NCI-H1048 (cell line): ENCODE data around the gene LINC00632.
"Not testable (repeated sequence)": the region's sequence is repeated elsewhere in the genome, so short reads cannot be mapped to it uniquely, and the experiment has no call there.

Source experiments
- DNase-seq: peaks from one replicate; lab custom pipeline; 2025; lab: John Stamatoyannopoulos, UW

The LINC00632 gene

DNA sequence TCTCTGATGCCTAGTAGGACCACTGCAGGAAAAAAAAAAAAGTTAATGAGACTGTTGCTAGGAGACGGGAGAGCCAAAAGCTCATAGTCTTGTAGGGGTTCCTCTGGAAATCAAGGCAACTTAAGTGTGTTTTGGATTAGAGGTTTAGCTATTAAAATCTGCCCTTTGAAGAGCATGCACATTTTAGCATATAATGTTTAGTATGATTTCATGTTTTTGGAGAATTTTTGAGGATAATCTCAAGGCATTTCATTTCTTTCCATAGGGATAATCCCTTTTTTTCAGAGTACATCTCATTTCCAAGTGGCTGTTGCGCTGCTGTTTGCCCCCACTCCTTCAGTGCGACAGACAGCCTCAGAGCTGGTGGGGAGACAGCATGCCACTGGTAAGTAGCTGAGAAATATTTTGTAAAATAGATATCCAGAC, at the start of gene LINC00632:
Gene LINC00632 (plus strand): TSS at position 339 of the 426 bp plus-strand sequence.
- no peak for DNase-seq

GRCh38 chrX:140661643-140662042, 47.9 kb upstream of the LINC00632 start:
- DNase-seq: no peak

DNA sequence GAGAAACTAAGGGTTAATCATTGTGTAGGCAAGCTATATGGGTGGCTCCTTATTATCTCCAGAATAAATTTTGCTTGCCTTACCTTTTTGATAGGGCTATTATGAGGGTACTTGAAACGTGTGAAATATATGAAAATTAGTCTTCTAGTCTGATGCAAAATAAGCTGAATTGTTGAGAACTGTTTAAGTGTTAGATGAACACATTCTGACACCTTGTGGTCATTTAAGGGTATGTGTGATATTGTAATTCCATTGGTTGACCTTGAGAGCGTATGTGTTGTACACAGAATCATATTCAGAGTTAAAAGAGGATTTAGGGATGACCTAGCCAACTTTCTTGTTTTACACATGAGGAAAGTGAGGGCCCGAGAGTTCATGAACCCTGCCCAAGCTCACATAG, 44.6 kb upstream of the LINC00632 start:
- no peak for DNase-seq

DNA sequence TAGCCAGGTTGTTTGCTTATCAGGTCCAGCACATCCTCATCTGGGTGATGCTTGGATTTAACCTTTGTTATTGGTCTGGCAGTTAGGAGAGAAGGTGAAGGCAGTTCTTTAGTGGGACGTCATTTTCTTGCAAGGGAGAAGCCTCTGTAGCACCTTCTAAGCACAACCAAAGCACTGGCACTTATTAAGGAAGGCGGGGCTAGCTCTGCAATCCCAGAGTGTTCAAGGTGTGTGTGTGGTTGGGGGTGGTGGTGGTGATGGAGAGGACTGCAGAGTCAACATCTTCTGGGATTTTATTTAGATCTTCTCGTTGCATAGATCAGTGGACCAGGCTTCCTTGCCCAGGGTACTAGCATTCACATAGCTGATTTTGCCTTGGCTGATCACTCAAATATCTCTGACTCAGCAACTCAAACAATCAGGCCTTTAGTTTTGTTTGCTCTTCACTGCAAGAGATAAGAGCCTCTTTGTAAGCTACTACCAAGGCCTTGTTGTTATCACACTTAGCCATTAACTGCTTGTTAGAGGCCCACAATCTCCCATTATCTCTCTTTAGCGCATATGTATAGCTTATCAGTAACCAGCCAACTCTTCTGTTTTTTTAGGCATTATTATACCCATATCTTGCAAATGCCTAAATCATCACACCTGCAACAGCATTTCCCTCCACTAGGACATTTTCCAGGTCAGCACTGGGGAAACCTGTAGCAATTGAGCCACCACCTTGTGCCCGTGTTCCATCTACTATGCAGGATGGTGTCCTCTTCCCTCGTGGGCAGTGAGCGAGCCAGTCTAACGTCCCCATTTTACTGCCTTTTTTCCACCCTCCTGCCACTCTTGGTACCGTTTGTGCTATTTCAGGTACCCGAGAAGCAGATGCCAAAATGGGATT, 36.5 kb upstream of the LINC00632 start:
- no peak for DNase-seq

DNA sequence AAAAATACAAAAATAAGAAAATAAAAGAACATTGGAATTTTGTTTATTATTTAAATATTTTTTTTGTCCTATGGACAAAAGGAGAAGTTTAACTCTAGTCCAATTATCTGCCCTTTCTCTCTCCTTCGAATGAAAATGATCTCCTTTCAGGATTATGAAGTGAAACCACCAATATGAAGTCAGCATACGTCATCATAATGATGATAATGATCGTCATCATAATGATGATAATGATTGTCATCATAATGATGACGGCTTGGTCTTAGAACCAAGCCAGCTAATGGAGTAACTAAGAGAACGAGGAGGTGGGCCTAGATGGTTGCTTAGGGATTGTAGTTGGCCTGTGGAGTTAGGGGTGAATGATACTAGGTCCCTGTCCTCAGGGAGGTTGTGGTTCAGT, 21.9 kb upstream of the LINC00632 start:
- no peak for DNase-seq

- not testable (repeated sequence) for DNase-seq
Measured at GRCh38 chrX:140691596-140691995, 18.0 kb upstream of the LINC00632 start.

GRCh38 chrX:140697618-140698017, 11.9 kb upstream of the LINC00632 start:
- DNase-seq: no peak

- DNase-seq: no peak
Measured at GRCh38 chrX:140701480-140701879, 8.1 kb upstream of the LINC00632 start.

- no peak for DNase-seq
Measured at GRCh38 chrX:140710710-140711109, 1.2 kb downstream of the LINC00632 start.

DNA sequence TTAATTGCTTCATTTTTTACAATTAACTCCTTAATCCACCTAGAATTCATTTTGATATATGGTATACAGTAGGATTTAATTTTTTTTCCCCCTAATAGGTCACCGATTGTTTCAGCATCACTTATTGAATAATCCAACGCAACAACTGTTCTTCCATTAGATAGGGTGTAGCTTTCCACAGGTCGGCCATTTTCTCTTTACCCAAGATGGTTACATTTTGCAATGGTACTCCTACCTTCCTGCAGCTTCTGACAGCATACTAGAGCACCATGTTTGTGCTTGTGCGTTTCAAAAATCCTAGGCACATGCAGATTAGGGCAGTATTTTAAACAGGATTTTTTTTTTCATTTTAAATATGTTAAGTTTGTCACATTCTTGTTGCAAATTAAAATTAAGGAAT, 2.3 kb downstream of the LINC00632 start:
- DNase-seq: no peak

DNA sequence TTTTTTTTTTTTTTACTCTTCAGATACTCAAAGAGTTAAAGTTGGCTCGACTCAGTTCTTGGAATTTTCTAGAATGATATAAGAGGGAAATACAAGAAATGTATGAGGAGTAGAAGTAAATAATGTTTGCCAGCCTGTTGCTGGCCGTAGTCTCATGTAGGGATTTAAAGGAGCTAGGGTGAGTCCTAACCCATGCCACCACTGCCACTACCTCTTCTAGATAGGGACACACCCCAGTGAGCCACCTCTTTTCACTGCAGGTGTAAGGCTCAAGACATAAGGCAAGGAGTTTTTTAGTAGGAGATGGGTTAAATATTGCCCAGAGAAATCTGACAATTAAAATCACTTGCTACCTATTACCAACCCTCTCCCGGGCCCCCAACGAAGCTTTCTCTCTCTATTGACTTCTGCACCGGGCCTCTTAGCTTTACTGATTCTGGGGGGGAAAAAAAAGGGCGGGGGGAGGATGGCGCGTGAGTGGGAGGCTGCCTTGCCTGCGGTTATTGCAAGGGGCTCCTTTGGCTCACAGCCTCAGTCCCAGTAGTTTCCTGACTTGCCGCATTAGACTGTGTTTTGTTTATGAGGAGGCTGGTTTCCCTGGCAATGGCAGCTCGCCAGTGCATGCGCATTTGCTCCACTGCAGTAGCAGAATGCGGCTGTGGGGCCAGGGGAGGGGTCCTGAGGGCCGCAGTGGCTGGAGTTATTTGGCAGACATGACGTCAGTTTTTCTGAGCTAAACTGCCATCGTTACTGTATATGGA, 3.0 kb downstream of the LINC00632 start:
- DNase-seq: peak; percentile 2

DNA sequence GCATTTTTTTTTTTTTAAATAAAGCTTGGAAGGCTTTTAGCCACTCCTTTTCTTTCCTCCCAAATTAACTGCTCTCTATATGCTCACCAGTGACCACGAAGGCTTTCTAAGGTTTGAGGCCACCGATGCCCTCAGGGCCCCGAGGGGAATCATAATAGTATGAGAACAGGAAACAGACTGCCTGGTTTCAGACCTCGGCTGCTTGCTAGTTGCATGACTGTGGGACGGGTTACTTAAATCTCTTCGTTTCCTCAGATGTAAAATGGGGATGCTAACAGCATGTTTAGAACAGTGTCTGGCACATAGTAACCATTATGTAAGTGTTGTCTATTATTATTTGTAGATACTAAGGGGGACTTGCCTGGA, 3.6 kb downstream of the LINC00632 start:
- no peak for DNase-seq

DNA sequence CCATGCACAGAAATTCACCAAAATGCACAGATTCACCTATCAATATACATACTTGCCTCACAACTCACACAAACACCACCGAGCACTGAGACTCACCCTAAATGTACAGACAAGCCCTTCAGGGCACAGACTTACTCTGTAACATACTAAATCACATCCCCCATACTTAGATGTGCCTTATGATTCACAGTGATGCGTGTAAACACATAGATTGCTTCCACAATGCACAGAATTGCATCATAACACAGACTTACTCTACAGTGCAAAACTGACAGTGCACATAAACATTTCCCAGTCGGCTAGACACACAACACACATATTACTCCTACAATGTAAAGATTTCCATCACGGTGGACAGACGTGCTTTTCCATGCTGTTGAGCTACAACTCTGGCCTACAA, 6.2 kb downstream of the LINC00632 start:
- no peak for DNase-seq

DNA sequence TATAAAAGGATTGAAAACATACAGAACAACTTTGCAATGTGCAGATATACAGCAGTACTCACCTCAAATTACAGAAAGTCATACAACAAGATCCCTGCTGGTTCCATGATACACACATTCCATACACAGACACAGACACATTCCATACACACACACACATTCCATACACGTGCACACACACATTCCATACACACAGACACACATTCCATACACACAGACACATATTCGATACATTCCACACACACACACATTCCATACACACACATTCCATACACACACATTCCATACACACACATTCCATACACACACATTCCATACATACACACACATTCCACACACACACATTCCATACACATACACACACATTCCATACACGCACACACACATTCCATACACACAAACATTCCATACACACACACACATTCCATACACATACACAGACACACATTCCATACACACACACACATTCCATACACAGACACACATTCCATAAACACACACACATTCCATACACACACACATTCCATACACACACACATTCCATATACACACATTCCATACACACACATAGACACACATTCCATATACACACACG, 13.7 kb downstream of the LINC00632 start:
- DNase-seq: no peak

DNA sequence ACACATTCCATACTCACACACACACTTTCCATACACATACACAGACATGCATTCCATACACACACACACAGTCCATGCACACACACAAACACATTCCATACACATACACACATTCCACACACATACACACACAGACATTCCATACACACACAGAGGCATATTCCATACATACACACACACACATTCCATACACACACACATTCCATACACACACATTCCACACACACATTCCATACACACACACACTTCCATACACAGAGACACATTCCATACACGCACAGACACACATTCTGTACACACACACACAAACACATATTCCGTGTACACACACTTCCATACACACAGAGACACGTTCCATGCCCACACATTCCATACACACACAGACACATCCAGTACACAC, 14.8 kb downstream of the LINC00632 start:
- DNase-seq: no peak

- no peak for DNase-seq
Measured at GRCh38 chrX:140724736-140725135, 15.2 kb downstream of the LINC00632 start.

DNA sequence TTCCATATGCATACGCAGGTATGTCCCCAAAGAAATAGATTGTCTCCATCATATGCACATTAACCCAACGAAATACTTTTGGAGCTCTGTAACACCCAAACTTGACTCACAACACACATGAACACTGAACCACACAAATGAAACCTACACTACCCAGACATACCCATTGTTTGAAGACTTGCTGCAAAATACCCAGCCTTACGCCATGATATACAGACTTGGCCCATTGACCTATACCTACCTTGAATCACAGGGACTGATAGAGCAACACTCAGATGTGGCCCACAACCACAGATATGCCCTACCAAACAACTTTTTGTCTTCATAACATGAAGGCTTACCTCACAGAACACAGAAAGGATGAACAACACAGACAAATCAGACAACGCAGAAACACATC, 15.9 kb downstream of the LINC00632 start:
- DNase-seq: no peak

- no peak for DNase-seq
Measured at GRCh38 chrX:140733766-140734342, 24.3 kb downstream of the LINC00632 start.

- no peak for DNase-seq
Measured at GRCh38 chrX:140744085-140744484, 34.5 kb downstream of the LINC00632 start.

DNA sequence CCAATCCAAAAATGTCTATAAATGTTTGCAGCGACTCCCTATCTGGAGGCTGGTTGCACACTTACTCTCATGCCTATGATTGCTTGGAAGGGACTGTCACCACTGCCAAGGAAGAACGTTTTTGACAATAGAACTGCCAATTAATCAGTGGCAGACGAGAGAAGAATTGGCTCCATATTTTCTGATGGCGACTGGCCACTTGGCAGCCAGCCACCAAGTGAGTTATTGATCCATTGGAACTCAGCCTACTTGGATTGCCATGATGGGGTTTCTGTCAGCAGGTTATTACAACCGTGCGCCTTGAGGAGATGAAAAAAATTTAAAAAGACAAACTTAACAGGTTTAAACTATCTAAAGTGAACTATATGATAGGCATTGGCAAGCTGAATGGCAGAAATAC, 47.4 kb downstream of the LINC00632 start:
- no peak for DNase-seq

GRCh38 chrX:140762061-140762460, 52.5 kb downstream of the LINC00632 start:
- peak; percentile 21 for DNase-seq

DNA sequence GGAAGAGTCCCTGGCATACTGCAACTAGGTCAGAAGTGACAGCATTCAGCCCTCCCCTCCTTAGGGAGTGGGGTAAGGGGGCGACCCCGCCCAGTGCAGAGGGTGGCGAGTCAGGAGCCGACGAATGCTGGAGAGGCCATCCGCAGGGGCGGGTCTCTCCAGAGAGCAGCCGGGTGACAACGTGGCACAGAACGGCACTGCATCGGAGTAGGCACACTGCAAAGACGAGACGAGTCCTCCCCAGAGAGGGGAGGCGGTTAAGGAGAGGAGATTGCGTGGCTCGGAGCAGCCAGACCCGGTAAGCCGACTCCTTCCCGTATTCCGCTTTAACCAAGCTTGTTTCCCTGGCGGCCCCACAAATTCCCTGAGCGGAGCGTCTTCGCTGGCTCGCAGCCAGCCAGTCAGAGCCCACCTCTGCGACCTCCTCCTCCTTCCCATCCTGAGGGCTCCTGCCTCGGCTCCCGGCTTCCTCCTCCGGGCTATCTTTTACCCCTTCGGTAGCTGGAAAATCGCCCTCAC, 54.9 kb downstream of the LINC00632 start:
- DNase-seq: no peak
